ENCODE results near the gene MAP3K20. TPM values are rescaled to one million over a fixed set of nuclear protein-coding genes. Genes with fewer than 3 reads are reported as not detected.

The MAP3K20 gene
- total and polyA plus RNA-seq, 9 donors = 38.6 to 127 (median 88.4) TPM

- no peak for DNase-seq
- Histone ChIP-seq H3K27ac (no peak overlapping the region), H3K9me3 (no peaks in the 10 kb centered on the region), H3K36me3 (no peaks in the 10 kb centered on the region), H3K4me1 (ENCODE audit: insufficient read depth) (no peaks in the 10 kb centered on the region), H3K27me3 (no peaks in the 10 kb centered on the region), H3K4me3 (no peak overlapping the region)
- TF ChIP-seq, protein P1, sequence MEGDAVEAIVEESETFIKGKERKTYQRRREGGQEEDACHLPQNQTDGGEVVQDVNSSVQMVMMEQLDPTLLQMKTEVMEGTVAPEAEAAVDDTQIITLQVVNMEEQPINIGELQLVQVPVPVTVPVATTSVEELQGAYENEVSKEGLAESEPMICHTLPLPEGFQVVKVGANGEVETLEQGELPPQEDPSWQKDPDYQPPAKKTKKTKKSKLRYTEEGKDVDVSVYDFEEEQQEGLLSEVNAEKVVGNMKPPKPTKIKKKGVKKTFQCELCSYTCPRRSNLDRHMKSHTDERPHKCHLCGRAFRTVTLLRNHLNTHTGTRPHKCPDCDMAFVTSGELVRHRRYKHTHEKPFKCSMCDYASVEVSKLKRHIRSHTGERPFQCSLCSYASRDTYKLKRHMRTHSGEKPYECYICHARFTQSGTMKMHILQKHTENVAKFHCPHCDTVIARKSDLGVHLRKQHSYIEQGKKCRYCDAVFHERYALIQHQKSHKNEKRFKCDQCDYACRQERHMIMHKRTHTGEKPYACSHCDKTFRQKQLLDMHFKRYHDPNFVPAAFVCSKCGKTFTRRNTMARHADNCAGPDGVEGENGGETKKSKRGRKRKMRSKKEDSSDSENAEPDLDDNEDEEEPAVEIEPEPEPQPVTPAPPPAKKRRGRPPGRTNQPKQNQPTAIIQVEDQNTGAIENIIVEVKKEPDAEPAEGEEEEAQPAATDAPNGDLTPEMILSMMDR (IDR thresholded peaks at IDR 0.05) = no peak
- TF ChIP-seq POLR2A (IDR thresholded peaks at IDR 0.05) = no peak
- intact Hi-C loops (cut with DNase I) = no loop called here
- 95 to 97% (median 97%) methylated on average over 5 of the region's 5 CpGs for WGBS, 3 donors
Observed at GRCh38 chr2:173230181-173230580, 154.5 kb downstream of the MAP3K20 start.

DNA sequence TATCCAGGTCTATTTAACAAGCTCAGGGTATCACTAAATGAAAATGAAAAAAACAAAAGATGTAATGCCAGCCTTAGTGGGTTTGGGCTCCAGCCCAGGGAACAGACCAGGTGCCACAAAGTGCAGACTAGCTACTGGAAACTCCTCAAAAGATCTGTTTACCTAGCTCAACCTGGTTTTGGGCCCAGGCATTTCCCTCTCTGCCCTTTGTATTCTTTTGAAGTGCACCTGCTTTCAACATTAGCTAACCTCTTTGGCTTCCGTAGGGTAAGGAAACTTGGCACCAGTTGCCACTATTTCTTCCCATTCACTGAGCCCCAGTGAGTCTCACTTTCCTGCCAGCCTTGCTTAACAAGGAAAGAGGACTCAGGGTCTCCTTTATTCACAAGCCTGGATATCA, 155.4 kb downstream of the MAP3K20 start:
- DNase-seq = no peak
- H3K36me3 ChIP-seq = no peaks in the 10 kb centered on the region
- no peak overlapping the region for H3K27ac ChIP-seq
- no peaks in the 10 kb centered on the region for H3K9me3 ChIP-seq
- no peak overlapping the region for H3K4me3 ChIP-seq
- WGBS, 3 donors = 50 to 73% (median 66%) methylated on average over 1 of the region's 1 CpG
- no peaks in the 10 kb centered on the region for H3K27me3 ChIP-seq
- TF ChIP-seq, protein P1 (IDR thresholded peaks at IDR 0.05) = no peak
- TF ChIP-seq EP300 (IDR thresholded peaks at IDR 0.05) (no peak), POLR2A (IDR thresholded peaks at IDR 0.05) (no peak)
- no peaks in the 10 kb centered on the region for H3K4me1 ChIP-seq (ENCODE audit: insufficient read depth)
- intact Hi-C loops (cut with DNase I) = no loop called here

- TF ChIP-seq EP300 (IDR thresholded peaks at IDR 0.05) (no peak), POLR2A (IDR thresholded peaks at IDR 0.05) (no peak)
- TF ChIP-seq, protein P1 (IDR thresholded peaks at IDR 0.05) = no peak
- intact Hi-C loops (cut with DNase I) = no loop called here
- H3K9me3 ChIP-seq = no peaks in the 10 kb centered on the region
- WGBS, 3 donors = 30 to 62% (median 61%) methylated on average over 1 of the region's 1 CpG
- H3K27ac ChIP-seq = no peak overlapping the region
- H3K4me1 ChIP-seq (ENCODE audit: insufficient read depth) = no peaks in the 10 kb centered on the region
- H3K4me3 ChIP-seq = no peak overlapping the region
- no peaks in the 10 kb centered on the region for H3K27me3 ChIP-seq
- no peaks in the 10 kb centered on the region for H3K36me3 ChIP-seq
- DNase-seq = no peak
Observed at GRCh38 chr2:173231465-173231864, 155.8 kb downstream of the MAP3K20 start.

DNA sequence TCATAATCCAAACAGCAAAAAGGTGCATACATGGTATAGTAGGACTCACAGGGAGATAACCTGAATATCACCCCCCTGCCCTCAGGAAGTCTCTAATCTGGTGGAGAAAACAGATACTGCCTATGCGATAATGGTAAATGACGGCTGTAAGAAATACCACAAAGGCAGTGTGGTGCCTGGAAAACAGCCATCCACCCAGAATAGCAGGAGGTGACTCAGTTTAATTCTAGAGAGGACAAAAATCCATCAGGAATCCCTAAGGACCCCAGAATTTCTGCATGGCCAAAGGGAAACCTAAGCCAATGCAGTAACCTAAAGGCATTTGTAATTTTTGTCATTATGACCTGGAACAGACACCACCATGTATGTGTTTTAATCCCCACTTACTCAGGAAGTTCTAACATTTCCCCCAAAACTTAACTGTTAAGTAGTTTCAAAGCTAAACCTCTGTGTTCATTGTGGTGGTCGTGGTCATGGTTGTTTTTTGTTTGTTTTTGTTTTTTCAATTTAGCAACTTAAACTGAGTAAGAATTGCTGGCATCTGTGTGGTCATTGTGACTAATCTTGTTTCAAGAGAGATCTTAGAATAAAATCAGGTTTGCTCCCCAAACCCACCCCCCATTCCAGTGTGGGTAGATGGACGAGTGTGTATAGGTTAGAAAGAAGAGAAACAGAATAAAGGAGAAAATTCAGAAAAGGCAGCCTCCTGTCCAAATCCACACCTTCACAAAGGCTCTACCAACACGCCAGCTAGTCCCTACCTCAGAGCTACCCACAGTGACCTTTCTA, 157.5 kb downstream of the MAP3K20 start:
- TF ChIP-seq POLR2A (IDR thresholded peaks at IDR 0.05) = no peak
- TF ChIP-seq EP300 (IDR thresholded peaks at IDR 0.05) = no peak
- TF ChIP-seq, protein P1 (IDR thresholded peaks at IDR 0.05) = no peak
- no peaks in the 10 kb centered on the region for H3K36me3 ChIP-seq

More for the DNA sequence above, 157.5 kb downstream of the MAP3K20 start:
- DNase-seq = no peak
- 93 to 95% (median 94%) methylated on average over 5 of the region's 5 CpGs for WGBS, 3 donors
- no peak overlapping the region for H3K27ac ChIP-seq
- H3K27me3 ChIP-seq = no peaks in the 10 kb centered on the region
- H3K9me3 ChIP-seq = no peaks in the 10 kb centered on the region
- H3K4me3 ChIP-seq = no peak overlapping the region
- H3K4me1 ChIP-seq (ENCODE audit: insufficient read depth) = no peaks in the 10 kb centered on the region
- intact Hi-C loops (cut with DNase I) = no loop called here
